ENCODE results near the gene BTNL9.

Gene BTNL9

DNA sequence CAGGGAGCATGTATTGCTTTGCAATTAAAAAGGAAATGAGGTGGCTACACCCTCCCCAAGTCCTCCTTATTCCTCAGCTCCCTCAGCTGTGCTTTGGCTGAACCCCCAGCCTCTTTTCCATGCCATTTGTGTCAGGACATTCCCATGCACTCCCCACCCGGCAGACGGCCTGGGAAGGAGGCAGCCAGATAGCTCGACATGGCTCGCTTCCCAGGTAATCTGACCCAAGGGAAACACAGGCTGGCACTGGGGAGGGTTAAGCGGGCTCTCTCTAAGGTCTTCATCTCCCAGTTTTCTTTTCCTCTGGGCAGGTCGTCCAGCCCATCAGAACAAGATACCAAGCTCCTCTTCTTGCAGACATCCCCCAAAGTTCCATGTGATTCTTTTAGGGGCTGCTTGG lies 31.2 kb downstream of the BTNL9 start:
- Histone ChIP-seq H3K4me3 (ENCODE audit: low read length) (no peak overlapping the region), H3K27me3 (ENCODE audit: low read depth, low read length) (0 out of 2 replicates have a peak, but pooled peaks cover 3% of the 10 kb centered on the region), H3K4me1 (ENCODE audit: low read length) (no peaks in the 10 kb centered on the region), H3K36me3 (replicated peaks; ENCODE audit: low read depth, low read length) (no peaks in the 10 kb centered on the region), H3K9ac (ENCODE audit: low read length) (no peak overlapping the region), H4K20me1 (ENCODE audit: insufficient read depth, low read length) (no peaks in the 10 kb centered on the region), H3K4me2 (ENCODE audit: low read length) (no peak overlapping the region), H3K9me3 (ENCODE audit: insufficient read depth, low read length) (no peaks in the 10 kb centered on the region), H2AFZ (ENCODE audit: low read depth, low read length) (no peak overlapping the region), H3K27ac (ENCODE audit: low read length) (no peak overlapping the region), H3K79me2 (ENCODE audit: low read length) (no peaks in the 10 kb centered on the region)
- TF ChIP-seq, protein P1, sequence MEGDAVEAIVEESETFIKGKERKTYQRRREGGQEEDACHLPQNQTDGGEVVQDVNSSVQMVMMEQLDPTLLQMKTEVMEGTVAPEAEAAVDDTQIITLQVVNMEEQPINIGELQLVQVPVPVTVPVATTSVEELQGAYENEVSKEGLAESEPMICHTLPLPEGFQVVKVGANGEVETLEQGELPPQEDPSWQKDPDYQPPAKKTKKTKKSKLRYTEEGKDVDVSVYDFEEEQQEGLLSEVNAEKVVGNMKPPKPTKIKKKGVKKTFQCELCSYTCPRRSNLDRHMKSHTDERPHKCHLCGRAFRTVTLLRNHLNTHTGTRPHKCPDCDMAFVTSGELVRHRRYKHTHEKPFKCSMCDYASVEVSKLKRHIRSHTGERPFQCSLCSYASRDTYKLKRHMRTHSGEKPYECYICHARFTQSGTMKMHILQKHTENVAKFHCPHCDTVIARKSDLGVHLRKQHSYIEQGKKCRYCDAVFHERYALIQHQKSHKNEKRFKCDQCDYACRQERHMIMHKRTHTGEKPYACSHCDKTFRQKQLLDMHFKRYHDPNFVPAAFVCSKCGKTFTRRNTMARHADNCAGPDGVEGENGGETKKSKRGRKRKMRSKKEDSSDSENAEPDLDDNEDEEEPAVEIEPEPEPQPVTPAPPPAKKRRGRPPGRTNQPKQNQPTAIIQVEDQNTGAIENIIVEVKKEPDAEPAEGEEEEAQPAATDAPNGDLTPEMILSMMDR (IDR thresholded peaks at IDR 0.05; ENCODE audit: low read depth, low read length) = no peak
- no peak for TF ChIP-seq EZH2phosphoT487 (IDR thresholded peaks at IDR 0.05; ENCODE audit: low read depth)

DNA sequence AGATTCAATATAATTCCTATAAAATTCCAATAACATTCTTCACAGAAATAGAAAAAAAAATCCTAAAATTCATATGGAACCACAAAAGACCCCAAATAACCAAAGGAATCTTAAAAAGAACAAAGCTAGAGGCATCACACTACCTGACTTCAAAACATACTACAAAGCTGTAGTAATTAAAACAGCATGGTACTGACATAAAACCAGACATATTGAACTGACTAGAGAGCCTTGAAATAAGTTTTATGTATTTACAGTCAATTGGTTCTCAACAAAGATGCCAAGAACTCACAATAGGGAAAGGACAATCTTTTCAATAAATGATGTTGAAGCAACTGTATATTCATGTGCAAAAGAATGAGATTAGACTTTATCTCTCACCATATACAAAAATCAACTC lies 36.9 kb downstream of the BTNL9 start:
- Histone ChIP-seq H3K4me2 (ENCODE audit: low read length) (no peak overlapping the region), H3K4me1 (ENCODE audit: low read length) (no peaks in the 10 kb centered on the region), H3K4me3 (ENCODE audit: low read length) (no peak overlapping the region), H4K20me1 (ENCODE audit: insufficient read depth, low read length) (no peaks in the 10 kb centered on the region), H2AFZ (ENCODE audit: low read depth, low read length) (no peak overlapping the region), H3K27me3 (ENCODE audit: low read depth, low read length) (0 out of 2 replicates have a peak, but pooled peaks cover 7% of the 10 kb centered on the region), H3K9ac (ENCODE audit: low read length) (no peak overlapping the region), H3K9me3 (ENCODE audit: insufficient read depth, low read length) (no peaks in the 10 kb centered on the region), H3K27ac (ENCODE audit: low read length) (no peak overlapping the region), H3K36me3 (replicated peaks; ENCODE audit: low read depth, low read length) (no peaks in the 10 kb centered on the region), H3K79me2 (ENCODE audit: low read length) (no peaks in the 10 kb centered on the region)
- TF ChIP-seq, protein P1 (IDR thresholded peaks at IDR 0.05; ENCODE audit: low read depth, low read length) = no peak
- no peak for TF ChIP-seq EZH2phosphoT487 (IDR thresholded peaks at IDR 0.05; ENCODE audit: low read depth)

DNA sequence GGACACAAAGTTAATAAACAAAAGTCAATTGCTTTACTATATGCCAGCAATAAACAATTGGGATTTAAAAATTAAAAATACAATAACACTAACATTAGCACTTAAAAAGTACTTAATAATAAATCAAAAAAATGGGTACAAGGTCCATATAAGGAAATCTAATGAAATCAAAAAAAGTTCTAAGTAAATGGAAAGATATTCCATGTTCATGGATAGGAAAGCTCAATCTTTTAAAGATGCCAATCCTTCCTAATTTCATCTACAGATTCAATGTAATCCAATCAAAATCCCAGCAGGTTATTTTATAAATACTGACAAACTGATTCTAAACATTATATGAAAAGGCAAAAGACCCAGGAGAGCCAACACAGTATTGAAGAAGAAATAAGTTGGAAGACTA lies 41.9 kb downstream of the BTNL9 start:
- no peak overlapping the region for H3K4me3 ChIP-seq (ENCODE audit: low read length)
- H3K36me3 ChIP-seq (replicated peaks; ENCODE audit: low read depth, low read length) = no peaks in the 10 kb centered on the region
- H3K9ac ChIP-seq (ENCODE audit: low read length) = no peak overlapping the region
- no peak overlapping the region for H3K27ac ChIP-seq (ENCODE audit: low read length)
- TF ChIP-seq, protein P1 (IDR thresholded peaks at IDR 0.05; ENCODE audit: low read depth, low read length) = no peak
- no peak for TF ChIP-seq EZH2phosphoT487 (IDR thresholded peaks at IDR 0.05; ENCODE audit: low read depth)
- H3K27me3 ChIP-seq (ENCODE audit: low read depth, low read length) = peaks cover 14% of the 10 kb centered on the region; the same call in 1 of the 2 replicates
- H2AFZ ChIP-seq (ENCODE audit: low read depth, low read length) = no peak overlapping the region
- H3K4me2 ChIP-seq (ENCODE audit: low read length) = no peak overlapping the region
- H4K20me1 ChIP-seq (ENCODE audit: insufficient read depth, low read length) = no peaks in the 10 kb centered on the region
- no peaks in the 10 kb centered on the region for H3K79me2 ChIP-seq (ENCODE audit: low read length)
- H3K9me3 ChIP-seq (ENCODE audit: insufficient read depth, low read length) = no peaks in the 10 kb centered on the region
- H3K4me1 ChIP-seq (ENCODE audit: low read length) = no peaks in the 10 kb centered on the region

DNA sequence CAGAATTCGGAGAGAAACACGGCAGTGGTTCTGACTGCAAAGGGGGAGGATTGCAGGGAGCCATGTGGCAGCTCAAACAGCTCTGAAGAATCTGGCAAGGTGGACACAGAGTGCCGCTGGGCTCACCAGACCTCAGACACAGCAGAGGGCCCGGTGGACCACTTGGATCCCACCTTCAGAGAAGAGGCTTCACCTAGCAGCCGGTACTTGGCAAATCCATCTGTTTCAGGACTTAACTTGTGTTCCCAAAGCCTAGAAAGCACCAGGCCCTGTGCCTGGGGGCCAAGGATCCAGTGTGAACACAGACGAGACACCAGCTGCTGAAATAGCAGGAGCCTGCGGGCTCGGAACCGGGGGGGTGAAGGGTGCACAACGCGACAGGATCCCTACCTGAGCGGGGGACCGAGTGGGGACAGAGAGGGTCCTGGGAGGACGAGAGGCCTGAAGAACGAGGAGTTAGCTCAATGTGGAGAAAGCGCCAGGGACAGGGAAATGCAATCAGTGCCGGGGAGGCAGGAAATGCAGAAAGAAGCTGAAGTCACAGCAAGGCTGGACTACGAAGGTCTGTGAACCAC lies 44.6 kb downstream of the BTNL9 start:
- H3K4me2 ChIP-seq (ENCODE audit: low read length) = no peak overlapping the region

More for the DNA sequence above, 44.6 kb downstream of the BTNL9 start:
- TF ChIP-seq EZH2phosphoT487 (IDR thresholded peaks at IDR 0.05; ENCODE audit: low read depth) = no peak
- TF ChIP-seq, protein P1 (IDR thresholded peaks at IDR 0.05; ENCODE audit: low read depth, low read length) = no peak
- H3K27me3 ChIP-seq (ENCODE audit: low read depth, low read length) = peaks cover 14% of the 10 kb centered on the region; the same call in 1 of the 2 replicates
- no peak overlapping the region for H3K4me3 ChIP-seq (ENCODE audit: low read length)
- no peak overlapping the region for H2AFZ ChIP-seq (ENCODE audit: low read depth, low read length)
- H3K27ac ChIP-seq (ENCODE audit: low read length) = no peak overlapping the region
- no peaks in the 10 kb centered on the region for H3K4me1 ChIP-seq (ENCODE audit: low read length)
- H3K79me2 ChIP-seq (ENCODE audit: low read length) = no peaks in the 10 kb centered on the region
- no peaks in the 10 kb centered on the region for H4K20me1 ChIP-seq (ENCODE audit: insufficient read depth, low read length)
- no peaks in the 10 kb centered on the region for H3K9me3 ChIP-seq (ENCODE audit: insufficient read depth, low read length)
- H3K36me3 ChIP-seq (replicated peaks; ENCODE audit: low read depth, low read length) = no peaks in the 10 kb centered on the region
- no peak overlapping the region for H3K9ac ChIP-seq (ENCODE audit: low read length)

Measured in OCI-LY3 (cell line).